Body of pancreas (tissue), 4 donors: Measurements from ENCODE around the gene CIRBP. TPM values are rescaled to one million over a fixed set of nuclear protein-coding genes. Genes with fewer than 3 reads are reported as not detected.
"Not testable (repeated sequence)": the region's sequence is repeated elsewhere in the genome, so short reads cannot be mapped to it uniquely, and the experiment has no call there.

Source experiments
- ATAC-seq: fragments of 150-250 bp; one replicate; pipeline ENCODE4 v1.9.1; 2016
- DNase-seq, 4 donors: peaks; one replicate each; pipeline ENCODE4 v3.0.0-alpha.2; 2019
- H3K27ac ChIP-seq, 4 donors: fragments of 200-600 bp; sonication (generic); 1 replicate in 3 of 4; 2 replicates in 1 of 4; pipeline versions ENCODE4 v1.5.1 to v1.6.1; 2016 to 2019; ENCODE audit warnings: mild to moderate bottlenecking in 1 of 4, mixed read lengths in 1 of 4, moderate library complexity in 1 of 4
- H3K27me3 ChIP-seq, 2 donors: fragments of 200-600 bp; sonication (generic); one replicate each; pipeline ENCODE4 v1.6.0; 2016; ENCODE audit warnings: mild to moderate bottlenecking in 1 of 2
- H3K36me3 ChIP-seq, 2 donors: fragments of 200-600 bp; sonication (generic); replicated peaks in 1 of 2; 2 replicates each; pipeline ENCODE4 v1.5.1; 2016; ENCODE audit warnings: low read depth in 2 of 2; ENCODE audit not compliant: insufficient read depth in 1 of 2
- H3K4me1 ChIP-seq: fragments of 200-600 bp; sonication (generic); one replicate; pipeline ENCODE4 v1.6.0; 2016
- H3K4me3 ChIP-seq, 2 donors: fragments of 200-600 bp; sonication (generic); 1 replicate in 1 of 2; 2 replicates in 1 of 2; pipeline ENCODE4 v1.5.1; 2016 to 2019
- H3K9me3 ChIP-seq, 3 donors: fragments of 200-600 bp; sonication (generic); 1 replicate in 2 of 3; 2 replicates in 1 of 3; pipeline ENCODE4 v1.5.1; 2016
- POLR2A ChIP-seq, 3 donors: fragments of 450-650 bp; IDR thresholded peaks; one replicate each; pipeline ENCODE4 v1.6.1; 2016; ENCODE audit warnings: antibody characterized with exemption in 3 of 3, mild to moderate bottlenecking in 2 of 3
- WGBS, 2 donors: methylation state at CpG; one replicate each; pipeline ENCODE4 v1.1.5; 2017; 5-methylcytosine and 5-hydroxymethylcytosine counted together
- intact Hi-C: fragments of 100-400 bp; cut with DNase I; formaldehyde crosslinking; loops from one replicate; pipeline ENCODE4 v1.15.1; 2023
- total RNA-seq, 2 donors: library from RNA; depleted of rRNA; stranded (reverse); fragments of >200 nt; gene quantifications; one replicate each; pipeline ENCODE4 v1.1.0, GENCODE V29; 2016
- TF ChIP-seq, protein P1 (sequence below), 7 experiments: fragments of 450-650 bp in 4 of 7; fragments of 200-600 bp in 3 of 7; sonication (generic) in 3 of 7; IDR thresholded peaks; one replicate each; pipeline ENCODE4 v1.5.1; 2016 to 2019; ENCODE audit warnings: antibody characterized with exemption in 7 of 7

Gene CIRBP
- total RNA-seq, 2 donors from 2014 or later: 582 to 630 TPM

GRCh38 chr19:1316466-1316865 lies 47.3 kb downstream of the CIRBP start:
- Histone ChIP-seq H3K4me1 (peaks cover 10% of the 10 kb centered on the region), H3K27me3 (peaks cover 0 to 8% of the 10 kb centered on the region in 2 donors), H3K36me3 (no peaks in the 10 kb centered on the region), H3K27ac (no peak overlapping the region), H3K4me3 (no peak overlapping the region), H3K9me3 (no peaks in the 10 kb centered on the region)
- intact Hi-C loops: no loop called here
- no peak for DNase-seq
- 70 to 75% methylated on average over 4 to 13 of the region's 13 CpGs for WGBS, 2 donors
- TF ChIP-seq, protein P1, sequence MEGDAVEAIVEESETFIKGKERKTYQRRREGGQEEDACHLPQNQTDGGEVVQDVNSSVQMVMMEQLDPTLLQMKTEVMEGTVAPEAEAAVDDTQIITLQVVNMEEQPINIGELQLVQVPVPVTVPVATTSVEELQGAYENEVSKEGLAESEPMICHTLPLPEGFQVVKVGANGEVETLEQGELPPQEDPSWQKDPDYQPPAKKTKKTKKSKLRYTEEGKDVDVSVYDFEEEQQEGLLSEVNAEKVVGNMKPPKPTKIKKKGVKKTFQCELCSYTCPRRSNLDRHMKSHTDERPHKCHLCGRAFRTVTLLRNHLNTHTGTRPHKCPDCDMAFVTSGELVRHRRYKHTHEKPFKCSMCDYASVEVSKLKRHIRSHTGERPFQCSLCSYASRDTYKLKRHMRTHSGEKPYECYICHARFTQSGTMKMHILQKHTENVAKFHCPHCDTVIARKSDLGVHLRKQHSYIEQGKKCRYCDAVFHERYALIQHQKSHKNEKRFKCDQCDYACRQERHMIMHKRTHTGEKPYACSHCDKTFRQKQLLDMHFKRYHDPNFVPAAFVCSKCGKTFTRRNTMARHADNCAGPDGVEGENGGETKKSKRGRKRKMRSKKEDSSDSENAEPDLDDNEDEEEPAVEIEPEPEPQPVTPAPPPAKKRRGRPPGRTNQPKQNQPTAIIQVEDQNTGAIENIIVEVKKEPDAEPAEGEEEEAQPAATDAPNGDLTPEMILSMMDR (IDR thresholded peaks at IDR 0.05): no peak
- TF ChIP-seq POLR2A (IDR thresholded peaks at IDR 0.05): no peak
- no peak for ATAC-seq

GRCh38 chr19:1317274-1318003 lies 48.3 kb downstream of the CIRBP start:
- no peak overlapping the region for H3K27ac ChIP-seq
- H3K9me3 ChIP-seq: no peaks in the 10 kb centered on the region
- no peak overlapping the region for H3K4me3 ChIP-seq
- WGBS, 2 donors: 71 to 73% methylated on average over 17 of the region's 17 CpGs
- peaks cover 10% of the 10 kb centered on the region for H3K4me1 ChIP-seq
- peaks cover 0 to 8% of the 10 kb centered on the region in 2 donors for H3K27me3 ChIP-seq
- TF ChIP-seq POLR2A (IDR thresholded peaks at IDR 0.05): no peak
- TF ChIP-seq, protein P1 (IDR thresholded peaks at IDR 0.05): no peak
- no peak for ATAC-seq
- H3K36me3 ChIP-seq: no peaks in the 10 kb centered on the region
- intact Hi-C loops: no loop called here
- DNase-seq: no peak

DNA sequence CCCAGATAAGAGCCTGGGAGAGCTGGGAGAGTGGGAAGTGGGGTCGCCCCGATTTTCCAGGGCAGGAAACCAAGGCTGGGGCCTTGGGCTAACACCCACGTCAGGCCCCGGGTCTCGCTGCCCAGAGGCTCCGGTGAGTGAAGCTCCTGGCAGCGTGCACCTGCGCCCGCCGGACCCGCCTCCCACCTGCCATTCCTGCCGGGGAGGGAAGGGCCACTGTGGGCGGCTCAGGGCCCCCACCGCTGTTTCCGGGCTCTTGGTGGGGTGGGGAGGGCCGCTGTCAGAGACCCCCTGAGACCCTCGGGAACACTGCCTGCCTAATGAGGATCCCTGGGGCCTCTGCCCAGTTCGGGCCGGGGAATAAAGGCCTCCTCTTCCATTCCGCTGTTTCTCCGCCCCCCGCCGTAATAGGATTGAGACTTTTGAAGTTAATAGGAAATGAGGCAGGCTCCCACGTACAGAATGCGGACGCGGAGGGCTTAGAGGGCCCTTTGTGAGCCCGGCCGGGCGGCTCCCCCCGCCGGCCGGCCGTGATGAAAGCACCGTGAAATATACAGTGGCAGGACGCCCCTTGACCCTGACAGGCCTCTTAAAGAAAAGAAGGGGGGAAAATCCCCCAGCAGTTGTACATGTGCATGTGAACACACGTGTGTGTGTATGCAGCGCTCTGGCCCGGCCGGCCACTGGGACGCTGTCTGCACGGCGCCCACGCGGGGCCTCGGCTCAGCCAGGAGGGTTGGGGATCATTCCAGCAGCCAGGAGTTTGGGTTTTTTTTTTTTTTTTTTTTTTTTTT lies 49.7 kb downstream of the CIRBP start:
- 44 to 45% methylated on average over 24 to 45 of the region's 46 CpGs for WGBS, 2 donors
- ATAC-seq: no peak
- TF ChIP-seq, protein P1 (IDR thresholded peaks at IDR 0.05): no peak
- no peak for TF ChIP-seq POLR2A (IDR thresholded peaks at IDR 0.05)

DNA sequence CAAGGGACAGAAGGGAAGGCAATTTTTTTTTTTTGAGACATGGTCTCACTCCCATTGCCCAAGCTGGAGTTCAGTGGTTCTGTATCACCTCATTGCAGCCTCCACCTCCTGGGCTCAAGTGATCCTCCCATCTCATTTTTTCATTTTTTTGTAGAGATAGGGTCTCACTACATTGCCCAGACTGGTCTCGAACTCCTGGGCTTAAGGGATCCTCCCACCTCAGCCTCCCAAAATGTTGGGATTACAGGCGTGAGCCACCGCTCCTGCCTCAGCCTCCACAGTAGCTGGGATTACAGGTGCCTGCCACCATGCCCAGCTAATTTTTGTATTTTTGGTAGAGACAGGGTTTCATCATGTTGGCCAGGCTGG lies 51.1 kb downstream of the CIRBP start:
- H3K4me3 ChIP-seq, H3K9me3 ChIP-seq, H3K27ac ChIP-seq, intact Hi-C loops, ATAC-seq, DNase-seq, H3K36me3 ChIP-seq: not testable (repeated sequence)
- 83 to 97% methylated on average over 3 of the region's 3 CpGs for WGBS, 2 donors
- H3K27me3 ChIP-seq: peaks cover 0 to 22% of the 10 kb centered on the region in 2 donors
- H3K4me1 ChIP-seq: peaks cover 18% of the 10 kb centered on the region

More for the DNA sequence above, 49.7 kb downstream of the CIRBP start:
- Histone ChIP-seq H3K36me3 (no peaks in the 10 kb centered on the region), H3K4me3 (no peak overlapping the region), H3K9me3 (no peaks in the 10 kb centered on the region), H3K4me1 (peaks cover 10% of the 10 kb centered on the region), H3K27me3 (peaks cover 0 to 10% of the 10 kb centered on the region in 2 donors), H3K27ac (no peak overlapping the region)
- DNase-seq: no peak
- intact Hi-C loops: no loop called here

DNA sequence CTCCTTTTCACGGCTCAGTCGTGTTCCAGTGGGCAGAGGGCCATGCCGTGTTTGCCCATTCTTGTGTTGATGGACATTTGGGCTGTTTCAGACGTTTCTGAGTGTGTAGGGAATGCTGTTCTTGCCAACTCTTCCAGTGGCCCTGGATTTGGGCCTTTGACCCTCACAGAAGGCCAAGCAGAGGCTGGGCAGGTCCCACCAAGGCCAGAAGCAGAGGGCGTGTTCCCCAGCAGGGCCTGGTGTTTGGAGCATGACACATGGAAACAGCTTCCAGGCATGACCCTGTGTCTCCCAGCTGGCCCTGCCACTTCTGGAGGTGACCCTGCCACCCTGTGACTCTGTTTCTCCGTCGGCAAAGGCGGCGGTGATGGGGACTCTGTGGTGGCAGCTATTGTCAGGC lies 52.4 kb downstream of the CIRBP start:
- H3K4me3 ChIP-seq: no peak overlapping the region
- TF ChIP-seq, protein P1 (IDR thresholded peaks at IDR 0.05): no peak
- no peak for TF ChIP-seq POLR2A (IDR thresholded peaks at IDR 0.05)
- ATAC-seq: no peak
- H3K4me1 ChIP-seq: peaks cover 12% of the 10 kb centered on the region
- H3K9me3 ChIP-seq: no peaks in the 10 kb centered on the region
- intact Hi-C loops: no loop called here
- peaks cover 0 to 27% of the 10 kb centered on the region in 2 donors for H3K27me3 ChIP-seq
- 64 to 83% methylated on average over 4 to 9 of the region's 9 CpGs for WGBS, 2 donors
- DNase-seq: no peak
- no peak overlapping the region for H3K27ac ChIP-seq
- no peaks in the 10 kb centered on the region for H3K36me3 ChIP-seq
